Activated CD4-positive, alpha-beta T cell treated with anti-CD3 and anti-CD28 coated beads for 24 hours (primary cell): Measurements from ENCODE around the gene TMPRSS4.

ENCODE experiments used
- DNase-seq, 2 donors: peaks; one replicate each; pipeline ENCODE4 v3.0.0-alpha.2; 2020; ENCODE audit warnings: low read depth in 2 of 2

TMPRSS4 gene

GRCh38 chr11:118153976-118154375 lies 77.1 kb downstream of the TMPRSS4 start:
- DNase-seq, result no peak

- no peak for DNase-seq
These were observed 77.8 kb downstream of the TMPRSS4 start for GRCh38 chr11:118154641-118155040.

DNA sequence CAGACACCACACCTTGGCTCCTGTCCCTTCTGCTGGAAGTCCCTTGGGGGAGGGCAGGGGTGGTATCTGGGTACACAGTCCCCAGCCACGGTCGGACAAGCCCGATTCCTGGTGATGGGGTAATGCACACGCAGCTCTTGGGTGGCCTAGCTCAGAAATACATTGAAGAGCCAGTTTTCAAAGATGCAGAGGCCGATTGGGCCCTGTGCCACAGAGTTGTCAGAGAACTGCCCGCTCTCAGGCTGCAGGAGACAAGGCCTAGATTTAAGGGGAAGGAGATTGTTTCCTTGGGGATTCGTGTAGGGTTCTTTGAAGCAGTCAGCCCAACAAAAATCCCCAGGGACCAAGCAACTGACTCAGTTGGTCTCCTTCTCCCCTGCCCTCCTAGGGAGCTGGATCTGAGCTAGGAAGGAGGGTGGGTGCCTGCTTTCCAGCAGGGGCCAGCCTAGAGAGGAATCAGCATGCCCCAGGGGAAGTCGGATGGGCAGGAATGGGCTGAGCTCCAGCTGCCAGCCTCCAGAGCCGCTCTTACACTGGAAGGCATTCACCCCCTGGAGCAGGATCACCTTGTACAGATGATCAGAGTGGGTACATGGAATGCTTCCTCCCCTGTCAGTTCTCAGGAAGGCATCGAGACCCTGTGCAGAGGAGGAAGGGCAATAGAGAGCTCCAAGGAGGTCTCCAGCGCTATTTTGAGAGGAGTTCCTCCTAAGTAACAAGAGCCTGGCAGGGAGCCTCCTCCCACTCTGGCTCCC lies 79.1 kb downstream of the TMPRSS4 start:
- no peak for DNase-seq

- DNase-seq, result no peak
These were observed 79.8 kb downstream of the TMPRSS4 start for GRCh38 chr11:118156531-118157185.

DNA sequence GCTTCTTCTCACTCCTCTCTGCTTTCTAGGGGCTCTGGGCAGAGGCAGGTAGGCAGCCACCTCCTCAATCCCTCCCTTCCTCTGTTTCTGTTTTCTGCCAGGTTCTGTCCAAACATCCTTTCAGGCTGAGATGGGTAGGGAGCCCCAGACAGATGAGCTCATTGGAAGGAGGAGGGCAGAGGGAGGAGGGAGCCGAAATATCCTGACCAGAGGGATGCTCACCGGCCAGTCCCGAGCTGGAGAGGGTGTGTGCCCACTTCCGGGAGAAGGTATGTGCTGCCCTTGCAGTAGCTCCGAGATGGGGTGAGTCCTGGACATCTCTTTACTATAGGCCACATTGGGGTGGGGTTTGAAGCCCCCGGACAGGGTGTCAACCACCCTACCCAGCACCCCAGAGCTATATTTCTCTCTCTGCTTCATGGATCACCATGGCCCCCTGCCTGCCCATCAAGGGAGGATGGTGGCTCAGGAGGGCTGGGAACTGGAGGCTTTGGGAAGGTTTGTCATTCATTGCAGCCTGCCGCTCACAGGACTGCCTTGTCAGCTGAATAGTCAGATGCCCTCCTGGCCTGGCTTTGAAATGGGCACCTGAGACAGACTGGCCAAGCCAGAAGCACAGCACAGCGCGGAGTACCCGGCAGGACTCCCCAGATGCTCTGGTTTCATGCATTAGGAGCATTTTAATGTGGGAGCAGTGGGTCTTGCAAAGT lies 80.5 kb downstream of the TMPRSS4 start:
- DNase-seq, result no peak

DNA sequence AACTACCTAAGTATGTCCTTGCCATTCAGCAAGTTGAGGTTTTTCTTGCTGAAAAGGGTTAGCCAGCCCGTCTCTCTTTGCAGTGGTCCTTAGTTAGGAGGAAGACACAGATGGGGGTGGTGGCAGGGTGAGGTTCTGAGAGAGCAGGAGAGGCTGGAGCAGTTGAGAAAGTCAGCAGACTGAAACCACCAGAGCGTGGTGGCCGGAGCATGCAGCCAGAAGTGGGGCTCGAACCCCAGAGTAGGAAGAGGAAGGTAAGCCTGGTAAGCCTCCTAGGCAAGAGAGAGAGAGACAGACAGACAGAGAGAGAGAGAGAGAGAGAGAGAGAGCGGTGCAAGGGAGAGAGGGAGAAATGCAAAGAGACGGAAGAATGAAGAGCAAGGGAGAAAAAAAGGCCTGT lies 84.9 kb downstream of the TMPRSS4 start:
- no peak for DNase-seq

DNA sequence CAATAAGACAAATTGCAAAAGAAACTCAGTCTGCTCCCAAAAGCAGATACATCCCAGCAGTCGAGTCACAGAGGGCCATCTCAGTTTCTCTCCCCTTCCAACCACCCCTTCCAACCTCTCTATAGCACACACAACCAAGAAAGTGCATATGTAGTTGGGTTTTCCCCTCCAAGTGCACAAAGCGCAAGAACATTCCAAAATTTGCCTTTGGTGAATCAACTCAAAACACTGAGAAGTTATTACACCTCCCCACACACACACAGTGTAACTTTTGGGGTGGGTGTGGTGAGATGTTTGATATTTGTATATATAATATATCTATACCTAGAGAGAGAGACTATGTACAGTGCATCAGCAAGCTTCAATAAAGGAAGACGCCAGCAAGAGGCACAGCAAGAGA lies 86.0 kb downstream of the TMPRSS4 start:
- DNase-seq, result no peak

- no peak for DNase-seq
These were observed 86.6 kb downstream of the TMPRSS4 start for GRCh38 chr11:118163494-118163893.

GRCh38 chr11:118164885-118165284 lies 88.0 kb downstream of the TMPRSS4 start:
- DNase-seq, result no peak

DNA sequence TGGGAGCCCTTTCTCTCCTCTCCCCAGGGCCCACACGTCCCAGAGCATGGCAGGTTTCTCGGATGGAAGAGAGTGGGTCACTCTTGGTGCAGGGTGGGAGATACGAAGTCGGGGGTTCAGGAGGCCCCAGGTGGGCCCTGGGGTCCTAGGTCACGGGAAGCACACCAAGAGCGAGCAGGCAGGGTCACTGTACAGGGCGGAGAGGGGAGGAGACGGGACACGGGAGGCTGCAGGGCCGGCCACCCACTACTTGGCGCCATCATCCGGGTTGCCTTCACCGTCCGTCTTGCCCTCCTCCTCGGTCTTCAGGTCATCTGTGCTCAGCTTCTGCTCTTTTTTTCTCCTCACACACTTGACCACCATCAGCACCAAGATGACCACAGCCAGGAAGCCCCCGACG lies 89.8 kb downstream of the TMPRSS4 start:
- no peak for DNase-seq

DNA sequence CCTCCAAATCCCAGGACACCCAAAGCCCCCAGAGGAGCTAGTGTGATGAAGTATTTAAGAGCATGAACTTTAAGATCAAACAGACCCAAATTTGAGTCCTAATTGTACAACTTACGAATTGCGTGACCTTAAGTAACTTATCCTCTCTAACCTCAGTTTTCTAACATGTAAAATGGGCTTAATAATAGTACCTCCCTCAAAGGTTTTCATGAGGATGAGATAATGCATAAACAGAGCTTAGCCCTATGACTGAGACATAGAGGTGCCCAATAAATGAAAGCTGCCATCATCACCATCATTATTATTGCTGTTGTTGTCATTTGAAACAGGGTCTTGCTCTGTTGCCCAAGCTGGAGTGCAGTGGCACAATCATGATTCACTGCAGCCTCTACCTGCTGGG lies 90.4 kb downstream of the TMPRSS4 start:
- DNase-seq, result no peak

DNA sequence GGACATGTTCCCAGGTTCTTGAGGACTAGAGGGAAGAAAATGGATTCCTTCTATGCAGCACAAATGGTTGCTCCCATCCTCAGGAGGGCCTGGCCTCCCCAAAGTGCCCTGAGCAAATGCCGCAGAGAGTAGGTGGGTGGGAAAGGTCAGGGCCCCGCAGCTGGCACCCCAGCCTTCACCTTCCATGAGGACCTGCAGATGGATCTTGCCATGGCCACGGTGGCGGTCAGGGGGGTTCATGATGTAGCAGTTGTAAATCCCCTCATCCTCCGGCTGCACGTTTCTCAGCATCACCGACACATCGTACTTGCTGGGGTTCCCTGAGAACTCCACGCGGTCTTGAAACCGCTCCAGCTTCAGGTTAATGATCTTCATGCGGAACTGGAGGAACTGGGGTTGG lies 91.0 kb downstream of the TMPRSS4 start:
- DNase-seq, result no peak

- DNase-seq, result no peak
These were observed 91.4 kb downstream of the TMPRSS4 start for GRCh38 chr11:118168316-118168715.

- no peak for DNase-seq
These were observed 91.9 kb downstream of the TMPRSS4 start for GRCh38 chr11:118168751-118169150.

DNA sequence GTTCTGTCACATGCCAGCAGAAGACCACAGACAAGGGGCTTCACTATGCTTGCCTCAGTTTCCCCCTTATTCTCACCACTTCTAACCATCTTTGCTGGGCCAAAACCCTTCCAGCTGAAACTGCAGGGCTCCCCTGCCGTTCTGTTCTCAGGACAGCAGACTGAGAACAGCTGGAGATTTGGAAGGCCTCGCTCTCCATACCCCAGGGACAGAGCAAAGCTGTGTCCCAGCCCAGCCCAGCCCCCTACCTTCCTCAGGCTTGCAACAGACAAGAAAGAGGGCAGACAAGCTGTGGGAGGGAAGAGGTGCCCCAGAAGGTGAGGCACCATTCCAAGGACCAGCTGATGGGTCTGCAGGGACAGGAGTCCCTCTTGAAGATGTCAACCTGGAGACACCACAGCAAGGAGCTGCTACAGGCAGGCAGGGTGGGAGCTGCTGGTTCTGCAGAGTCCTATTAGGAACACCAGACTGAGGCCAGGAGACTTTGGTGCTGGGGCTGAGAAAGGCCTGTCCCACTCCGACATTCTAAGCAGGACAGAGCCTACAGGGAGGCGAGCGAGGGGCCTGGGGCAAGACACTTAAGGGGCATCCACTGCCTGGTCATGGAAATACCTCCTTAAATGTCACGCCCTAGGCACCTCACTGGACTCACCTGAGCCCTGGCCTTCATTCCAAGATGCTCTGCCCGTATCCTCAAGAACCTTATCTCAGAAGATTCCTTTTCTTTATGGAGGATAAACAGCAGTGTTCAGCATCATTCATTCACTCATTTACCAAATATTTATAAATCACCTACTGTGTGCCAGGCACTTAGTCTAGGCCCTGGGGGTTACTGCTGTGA lies 92.6 kb downstream of the TMPRSS4 start:
- no peak for DNase-seq

- no peak for DNase-seq
These were observed 93.4 kb downstream of the TMPRSS4 start for GRCh38 chr11:118170231-118170630.

DNA sequence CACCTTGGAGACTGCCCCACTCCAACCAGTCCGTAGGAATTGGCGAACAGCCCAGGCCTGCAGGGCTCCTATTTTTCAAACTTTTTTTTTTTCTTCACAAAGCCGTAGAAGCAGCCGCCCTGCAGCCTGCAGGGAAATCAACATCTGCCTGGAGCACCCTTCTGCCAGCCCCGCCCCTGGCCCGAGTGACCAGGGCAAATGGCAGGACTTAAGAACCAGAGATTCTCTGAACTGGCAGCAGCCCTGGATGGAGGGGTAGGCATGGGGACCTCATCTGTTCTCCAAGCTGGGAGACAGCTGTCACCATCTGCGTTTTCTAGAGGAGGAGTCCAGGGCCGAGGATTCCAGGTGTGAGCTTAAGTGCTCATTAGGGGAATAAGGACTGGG lies 94.0 kb downstream of the TMPRSS4 start:
- DNase-seq, result no peak
